ENCODE data around the gene RARB. TPM values are rescaled to one million over a fixed set of nuclear protein-coding genes. Genes with fewer than 3 reads are reported as not detected.

Gene RARB
- total RNA-seq, 1 donor from 2014 or later = not detected

GRCh38 chr3:25458420-25458814 lies 30.4 kb downstream of the RARB start:
- no peak for TF ChIP-seq CTCF (IDR thresholded peaks at IDR 0.05; ENCODE audit: unreplicated experiment)
- H3K9me3 Mint-ChIP-seq (ENCODE audit: unreplicated experiment) = no peaks in the 10 kb centered on the region
- H3K36me3 Mint-ChIP-seq (ENCODE audit: low read depth, unreplicated experiment) = no peaks in the 10 kb centered on the region
- H3K4me1 Mint-ChIP-seq (ENCODE audit: unreplicated experiment) = peaks cover 16% of the 10 kb centered on the region
- no peak overlapping the region for H3K27ac Mint-ChIP-seq (ENCODE audit: unreplicated experiment)
- no peaks in the 10 kb centered on the region for H3K27me3 Mint-ChIP-seq (ENCODE audit: unreplicated experiment)
- no peak overlapping the region for H3K4me3 Mint-ChIP-seq (ENCODE audit: unreplicated experiment)
- no peak for DNase-seq (ENCODE audit: low spot score)

- Mint-ChIP-seq H3K27ac (ENCODE audit: unreplicated experiment) (no peak overlapping the region), H3K4me1 (ENCODE audit: unreplicated experiment) (peaks cover 3% of the 10 kb centered on the region), H3K9me3 (ENCODE audit: unreplicated experiment) (no peaks in the 10 kb centered on the region), H3K36me3 (ENCODE audit: low read depth, unreplicated experiment) (no peaks in the 10 kb centered on the region), H3K27me3 (ENCODE audit: unreplicated experiment) (no peaks in the 10 kb centered on the region), H3K4me3 (ENCODE audit: unreplicated experiment) (no peak overlapping the region)
- DNase-seq (ENCODE audit: low spot score) = no peak
- no peak for TF ChIP-seq CTCF (IDR thresholded peaks at IDR 0.05; ENCODE audit: unreplicated experiment)
Measured at GRCh38 chr3:25460751-25461150, 32.7 kb downstream of the RARB start.

- TF ChIP-seq CTCF (IDR thresholded peaks at IDR 0.05; ENCODE audit: unreplicated experiment) = no peak
- H3K27ac Mint-ChIP-seq (ENCODE audit: unreplicated experiment) = no peak overlapping the region
Measured at GRCh38 chr3:25461946-25462345, 33.9 kb downstream of the RARB start.

GRCh38 chr3:25462495-25462894 lies 34.4 kb downstream of the RARB start:
- no peak overlapping the region for H3K4me3 Mint-ChIP-seq (ENCODE audit: unreplicated experiment)
- H3K27me3 Mint-ChIP-seq (ENCODE audit: unreplicated experiment) = no peaks in the 10 kb centered on the region
- no peaks in the 10 kb centered on the region for H3K9me3 Mint-ChIP-seq (ENCODE audit: unreplicated experiment)
- DNase-seq (ENCODE audit: low spot score) = no peak
- H3K27ac Mint-ChIP-seq (ENCODE audit: unreplicated experiment) = no peak overlapping the region
- no peak for TF ChIP-seq CTCF (IDR thresholded peaks at IDR 0.05; ENCODE audit: unreplicated experiment)
- H3K4me1 Mint-ChIP-seq (ENCODE audit: unreplicated experiment) = no peaks in the 10 kb centered on the region
- H3K36me3 Mint-ChIP-seq (ENCODE audit: low read depth, unreplicated experiment) = no peaks in the 10 kb centered on the region

More at GRCh38 chr3:25461946-25462345, 33.9 kb downstream of the RARB start:
- no peak for DNase-seq (ENCODE audit: low spot score)
- H3K27me3 Mint-ChIP-seq (ENCODE audit: unreplicated experiment) = no peaks in the 10 kb centered on the region
- H3K4me3 Mint-ChIP-seq (ENCODE audit: unreplicated experiment) = no peak overlapping the region
- no peaks in the 10 kb centered on the region for H3K4me1 Mint-ChIP-seq (ENCODE audit: unreplicated experiment)
- no peaks in the 10 kb centered on the region for H3K9me3 Mint-ChIP-seq (ENCODE audit: unreplicated experiment)
- H3K36me3 Mint-ChIP-seq (ENCODE audit: low read depth, unreplicated experiment) = no peaks in the 10 kb centered on the region

- DNase-seq (ENCODE audit: low spot score) = no peak
- Mint-ChIP-seq H3K9me3 (ENCODE audit: unreplicated experiment) (no peaks in the 10 kb centered on the region), H3K36me3 (ENCODE audit: low read depth, unreplicated experiment) (no peaks in the 10 kb centered on the region), H3K27ac (ENCODE audit: unreplicated experiment) (no peak overlapping the region), H3K4me1 (ENCODE audit: unreplicated experiment) (no peaks in the 10 kb centered on the region), H3K27me3 (ENCODE audit: unreplicated experiment) (no peaks in the 10 kb centered on the region), H3K4me3 (ENCODE audit: unreplicated experiment) (no peak overlapping the region)
- no peak for TF ChIP-seq CTCF (IDR thresholded peaks at IDR 0.05; ENCODE audit: unreplicated experiment)
Measured at GRCh38 chr3:25463836-25464418, 35.9 kb downstream of the RARB start.

Data from endothelial cell (in vitro differentiated cells).